Common myeloid progenitor, CD34-positive (primary cell): Measurements from ENCODE around the gene DNAH9.

Source experiments
- CTCF ChIA-PET: fragments of 350-600 bp; sonication (Branson Sonifier 250); formaldehyde crosslinking; loops from one replicate; lab custom pipeline; 2021; ENCODE audit warnings: antibody characterized with exemption; lab: Charles Lee
- POLR2A ChIA-PET: fragments of 350-600 bp; sonication (Branson Sonifier 250); formaldehyde crosslinking; loops from one replicate; lab custom pipeline; 2021; ENCODE audit warnings: antibody characterized with exemption; lab: Charles Lee
- DNase-seq, 3 donors: peaks; one replicate each; pipeline versions ENCODE4 v3.0.0 to v3.0.0-alpha.2; 2013
- H3K27ac ChIP-seq, 2 experiments: 1 replicate in 1 of 2; 2 replicates in 1 of 2; pipeline ENCODE4 v1.7.0; 2013; ENCODE audit warnings: inconsistent platforms in 2 of 2, low read length in 2 of 2, mild to moderate bottlenecking in 2 of 2, low read depth in 1 of 2, moderate library complexity in 1 of 2; ENCODE audit not compliant: severe bottlenecking in 2 of 2, insufficient read depth in 1 of 2, poor library complexity in 1 of 2
- H3K27me3 ChIP-seq, 5 experiments: replicated peaks in 2 of 5; 1 replicate in 3 of 5; 2 replicates in 2 of 5; pipeline versions ENCODE4 v1.6.1 to v1.7.0; 2013; ENCODE audit warnings: low read length in 4 of 5, mild to moderate bottlenecking in 2 of 5, moderate library complexity in 2 of 5, inconsistent platforms in 1 of 5; ENCODE audit not compliant: insufficient read depth in 5 of 5, control insufficient read depth in 4 of 5
- H3K36me3 ChIP-seq, 4 experiments: 1 replicate in 2 of 4; 2 replicates in 2 of 4; pipeline versions ENCODE4 v1.6.1 to v1.7.0; 2013; ENCODE audit warnings: low read length in 3 of 4, control low read depth in 1 of 4, mild to moderate bottlenecking in 1 of 4; ENCODE audit not compliant: control insufficient read depth in 4 of 4, insufficient read depth in 4 of 4
- H3K4me1 ChIP-seq, 4 experiments: 1 replicate in 3 of 4; 2 replicates in 1 of 4; pipeline versions ENCODE4 v1.6.1 to v1.7.1; 2013; ENCODE audit warnings: low read length in 3 of 4, mild to moderate bottlenecking in 3 of 4, control low read depth in 1 of 4, inconsistent platforms in 1 of 4, moderate library complexity in 1 of 4; ENCODE audit not compliant: control insufficient read depth in 4 of 4, insufficient read depth in 4 of 4; ENCODE audit errors: control extremely low read depth in 1 of 4
- H3K4me3 ChIP-seq, 7 experiments: 1 replicate in 4 of 7; 2 replicates in 3 of 7; pipeline versions ENCODE4 v1.5.1 to v1.7.0; 2013; ENCODE audit warnings: mild to moderate bottlenecking in 7 of 7, low read length in 6 of 7, moderate library complexity in 6 of 7, inconsistent platforms in 2 of 7, low read depth in 2 of 7, control low read depth in 1 of 7; ENCODE audit not compliant: insufficient read depth in 4 of 7, control insufficient read depth in 1 of 7; ENCODE audit errors: extremely low read depth in 1 of 7
- H3K9me3 ChIP-seq, 5 experiments: 1 replicate in 4 of 5; 2 replicates in 1 of 5; pipeline versions ENCODE4 v1.6.1 to v1.7.1; 2013; ENCODE audit warnings: low read length in 4 of 5, mild to moderate bottlenecking in 2 of 5, inconsistent platforms in 1 of 5, low read depth in 1 of 5, moderate library complexity in 1 of 5; ENCODE audit not compliant: control insufficient read depth in 4 of 5, insufficient read depth in 2 of 5; ENCODE audit errors: control extremely low read depth in 1 of 5
- WGBS: methylation state at CpG from one replicate; pipeline ENCODE4 v1.1.5; 2013; ENCODE audit not compliant: insufficient coverage; 5-methylcytosine and 5-hydroxymethylcytosine counted together

Gene DNAH9

DNA sequence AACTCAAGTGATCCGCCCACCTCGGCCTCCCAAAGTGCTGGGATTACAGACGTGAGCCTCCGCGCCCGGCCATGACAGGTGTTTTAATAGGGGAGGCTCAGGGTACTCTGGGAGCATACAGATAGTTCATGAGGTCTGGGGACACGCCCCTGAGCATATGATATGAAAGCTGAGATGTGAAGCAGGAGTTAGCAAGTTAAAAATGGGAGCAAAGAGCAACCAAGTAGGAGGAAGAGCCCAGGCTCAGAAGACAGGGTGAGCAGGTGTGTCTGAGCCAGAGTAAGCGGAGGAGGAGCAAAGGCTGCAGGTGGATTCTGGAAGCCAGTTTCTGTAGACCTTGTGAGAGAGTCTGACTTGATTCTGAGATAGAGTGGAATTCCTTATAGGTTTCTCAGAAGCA is 103.6 kb downstream of the DNAH9 start:
- H3K4me3 ChIP-seq, result no peak overlapping the region
- H3K9me3 ChIP-seq, result peaks cover 0 to 2% (median 0%) of the 10 kb centered on the region in 5 experiments
- no peaks in the 10 kb centered on the region for H3K36me3 ChIP-seq
- no peak for DNase-seq
- H3K4me1 ChIP-seq, result no peaks in the 10 kb centered on the region
- 93% methylated on average over 8 of the region's 8 CpGs for WGBS
- H3K27me3 ChIP-seq, result no peaks in the 10 kb centered on the region
- POLR2A ChIA-PET, result no interaction called here
- CTCF ChIA-PET, result no interaction called here
- H3K27ac ChIP-seq, result no peak overlapping the region

GRCh38 chr17:11704041-11704440 is 105.8 kb downstream of the DNAH9 start:
- POLR2A ChIA-PET, result no interaction called here
- Histone ChIP-seq H3K27ac (no peak overlapping the region), H3K4me3 (no peak overlapping the region), H3K27me3 (no peaks in the 10 kb centered on the region), H3K9me3 (no peaks in the 10 kb centered on the region), H3K36me3 (no peaks in the 10 kb centered on the region), H3K4me1 (no peaks in the 10 kb centered on the region)
- CTCF ChIA-PET, result no interaction called here
- DNase-seq, result no peak
- 100% methylated on average over 2 of the region's 3 CpGs for WGBS

- H3K9me3 ChIP-seq, result no peaks in the 10 kb centered on the region
These were observed 106.8 kb downstream of the DNAH9 start for GRCh38 chr17:11705111-11705510.

GRCh38 chr17:11707586-11707985 is 109.3 kb downstream of the DNAH9 start:
- H3K4me1 ChIP-seq, result no peaks in the 10 kb centered on the region
- ChIA-PET CTCF (no interaction called here), POLR2A (no interaction called here)
- H3K27ac ChIP-seq, result no peak overlapping the region
- H3K36me3 ChIP-seq, result no peaks in the 10 kb centered on the region
- no CpG with 5 or more reads among the region's 4 CpGs for WGBS
- no peak for DNase-seq
- no peaks in the 10 kb centered on the region for H3K27me3 ChIP-seq
- H3K4me3 ChIP-seq, result no peak overlapping the region
- no peaks in the 10 kb centered on the region for H3K9me3 ChIP-seq

More at GRCh38 chr17:11705111-11705510, 106.8 kb downstream of the DNAH9 start:
- Histone ChIP-seq H3K27ac (no peak overlapping the region), H3K4me1 (no peaks in the 10 kb centered on the region), H3K4me3 (no peak overlapping the region), H3K27me3 (no peaks in the 10 kb centered on the region), H3K36me3 (no peaks in the 10 kb centered on the region)
- ChIA-PET CTCF (no interaction called here), POLR2A (no interaction called here)
- DNase-seq, result no peak
- WGBS, result 92% methylated on average over 1 of the region's 3 CpGs

GRCh38 chr17:11712456-11712855 is 114.2 kb downstream of the DNAH9 start:
- Histone ChIP-seq H3K9me3 (no peaks in the 10 kb centered on the region), H3K4me3 (no peak overlapping the region), H3K27me3 (no peaks in the 10 kb centered on the region), H3K27ac (no peak overlapping the region), H3K36me3 (no peaks in the 10 kb centered on the region), H3K4me1 (no peaks in the 10 kb centered on the region)
- POLR2A ChIA-PET, result no interaction called here
- no CpG with 5 or more reads among the region's 3 CpGs for WGBS
- CTCF ChIA-PET, result no interaction called here
- DNase-seq, result no peak

DNA sequence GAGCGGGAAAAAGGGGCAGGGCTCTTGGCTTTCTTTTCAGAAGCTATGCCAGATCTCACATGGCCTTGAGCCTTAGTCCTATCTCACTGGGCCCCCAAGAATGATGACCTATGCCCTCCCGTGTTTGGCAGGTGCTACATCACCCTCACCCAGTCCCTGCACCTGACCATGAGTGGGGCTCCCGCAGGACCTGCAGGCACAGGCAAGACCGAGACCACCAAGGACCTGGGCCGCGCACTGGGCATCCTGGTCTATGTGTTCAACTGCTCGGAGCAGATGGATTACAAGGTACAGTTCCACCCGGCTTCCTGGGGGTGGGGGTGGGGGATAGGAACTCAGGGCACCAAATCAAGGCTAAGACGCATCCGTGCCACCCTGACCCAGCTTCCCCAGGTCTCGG is 120.9 kb downstream of the DNAH9 start:
- no peaks in the 10 kb centered on the region for H3K9me3 ChIP-seq
- CTCF ChIA-PET, result no interaction called here
- POLR2A ChIA-PET, result no interaction called here
- WGBS, result 98% methylated on average over 11 of the region's 11 CpGs
- no peaks in the 10 kb centered on the region for H3K36me3 ChIP-seq
- DNase-seq, result no peak
- no peaks in the 10 kb centered on the region for H3K27me3 ChIP-seq
- no peak overlapping the region for H3K27ac ChIP-seq
- no peaks in the 10 kb centered on the region for H3K4me1 ChIP-seq
- H3K4me3 ChIP-seq, result no peak overlapping the region

- 92% methylated on average over 6 of the region's 6 CpGs for WGBS
These were observed 121.6 kb downstream of the DNAH9 start for GRCh38 chr17:11719856-11720255.

More at GRCh38 chr17:11719856-11720255, 121.6 kb downstream of the DNAH9 start:
- no peak overlapping the region for H3K4me3 ChIP-seq
- H3K36me3 ChIP-seq, result no peaks in the 10 kb centered on the region
- no peaks in the 10 kb centered on the region for H3K27me3 ChIP-seq
- ChIA-PET CTCF (no interaction called here), POLR2A (no interaction called here)
- no peaks in the 10 kb centered on the region for H3K9me3 ChIP-seq
- H3K4me1 ChIP-seq, result no peaks in the 10 kb centered on the region
- no peak overlapping the region for H3K27ac ChIP-seq
- no peak for DNase-seq
